Astrocyte (in vitro differentiated cells and primary cell): ENCODE data around the gene CYB5R4.

ENCODE experiments used
- EZH2 ChIP-seq: IDR thresholded peaks from 2 replicates; pipeline ENCODE4 v1.6.1; 2012; ENCODE audit warnings: mild to moderate bottlenecking, low read length, inconsistent platforms; ENCODE audit not compliant: insufficient read depth
- TF ChIP-seq, protein P1 (sequence below): IDR thresholded peaks from 2 replicates; pipeline ENCODE4 v1.5.1; 2011; ENCODE audit warnings: low read depth, mild to moderate bottlenecking, inconsistent platforms, low read length, moderate library complexity; ENCODE audit not compliant: insufficient read depth

DNA sequence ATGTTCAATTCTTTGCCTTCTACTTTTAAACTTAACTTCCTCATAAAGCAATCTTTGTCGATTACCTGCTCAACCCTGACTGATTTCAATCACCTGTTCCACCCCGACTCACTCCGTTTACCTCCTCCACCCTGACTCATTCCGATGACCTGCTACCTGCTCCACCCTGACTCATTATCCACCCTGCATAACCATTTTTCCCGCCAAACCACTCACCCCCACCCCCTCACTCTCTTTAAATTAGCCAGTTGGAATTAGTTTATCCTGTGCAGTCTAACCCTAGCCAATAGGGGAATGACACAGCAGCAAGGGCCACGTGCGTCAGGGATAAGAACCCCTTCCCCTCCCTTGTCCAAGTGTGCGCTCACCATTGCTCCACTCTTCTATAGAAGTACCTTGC, 117.4 kb downstream of the CYB5R4 start:
- TF ChIP-seq, protein P1, sequence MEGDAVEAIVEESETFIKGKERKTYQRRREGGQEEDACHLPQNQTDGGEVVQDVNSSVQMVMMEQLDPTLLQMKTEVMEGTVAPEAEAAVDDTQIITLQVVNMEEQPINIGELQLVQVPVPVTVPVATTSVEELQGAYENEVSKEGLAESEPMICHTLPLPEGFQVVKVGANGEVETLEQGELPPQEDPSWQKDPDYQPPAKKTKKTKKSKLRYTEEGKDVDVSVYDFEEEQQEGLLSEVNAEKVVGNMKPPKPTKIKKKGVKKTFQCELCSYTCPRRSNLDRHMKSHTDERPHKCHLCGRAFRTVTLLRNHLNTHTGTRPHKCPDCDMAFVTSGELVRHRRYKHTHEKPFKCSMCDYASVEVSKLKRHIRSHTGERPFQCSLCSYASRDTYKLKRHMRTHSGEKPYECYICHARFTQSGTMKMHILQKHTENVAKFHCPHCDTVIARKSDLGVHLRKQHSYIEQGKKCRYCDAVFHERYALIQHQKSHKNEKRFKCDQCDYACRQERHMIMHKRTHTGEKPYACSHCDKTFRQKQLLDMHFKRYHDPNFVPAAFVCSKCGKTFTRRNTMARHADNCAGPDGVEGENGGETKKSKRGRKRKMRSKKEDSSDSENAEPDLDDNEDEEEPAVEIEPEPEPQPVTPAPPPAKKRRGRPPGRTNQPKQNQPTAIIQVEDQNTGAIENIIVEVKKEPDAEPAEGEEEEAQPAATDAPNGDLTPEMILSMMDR = no peak
- TF ChIP-seq EZH2 = no peak
